PC-9 (cell line): ENCODE measurements around the gene CLPTM1L.

Experiments used
- CTCF ChIP-seq: fragments of 200-600 bp; sonication (generic); conservative IDR thresholded peaks from 2 replicates; pipeline ENCODE4 v1.6.1; 2017; ENCODE audit warnings: mixed run types, antibody characterized with exemption, mild to moderate bottlenecking, moderate library complexity
- EZH2 ChIP-seq: fragments of 200-600 bp; sonication (generic); IDR thresholded peaks from 2 replicates; pipeline ENCODE4 v1.8.0; 2017; ENCODE audit warnings: antibody characterized with exemption, low read depth

- TF ChIP-seq CTCF = no peak
- no peak for TF ChIP-seq EZH2
Observed at GRCh38 chr5:1376981-1377380, 32.1 kb upstream of the CLPTM1L start.
